Esophagus muscularis mucosa (tissue), 4 donors: Measurements from ENCODE around the gene DNAH11. TPM values are rescaled to one million over a fixed set of nuclear protein-coding genes. Genes with fewer than 3 reads are reported as not detected.
A peak's percentile ranks its signal among the peaks of the same experiment; 100 is the strongest.

ENCODE experiments used
- DNase-seq: peaks from one replicate; pipeline ENCODE4 v3.0.0-alpha.2; 2017; ENCODE audit errors: extremely low spot score
- H3K27ac ChIP-seq, 4 donors: fragments of 200-600 bp; sonication (generic); replicated peaks in 1 of 4; 1 replicate in 3 of 4; 2 replicates in 1 of 4; pipeline ENCODE4 v1.5.1; 2016 to 2019; ENCODE audit warnings: mild to moderate bottlenecking in 1 of 4
- H3K27me3 ChIP-seq, 4 donors: fragments of 200-600 bp; sonication (generic); one replicate each; pipeline versions ENCODE4 v1.5.1 to v1.6.0; 2016 to 2019
- H3K36me3 ChIP-seq, 4 donors: fragments of 200-600 bp; sonication (generic); one replicate each; pipeline ENCODE4 v1.5.1; 2016 to 2019
- H3K4me1 ChIP-seq, 4 donors: fragments of 200-600 bp; sonication (generic); one replicate each; pipeline ENCODE4 v1.5.1; 2016 to 2019
- H3K4me3 ChIP-seq, 4 donors: fragments of 200-600 bp; sonication (generic); 1 replicate in 2 of 4; 2 replicates in 2 of 4; pipeline ENCODE4 v1.5.1; 2016 to 2019; ENCODE audit warnings: mild to moderate bottlenecking in 4 of 4, moderate library complexity in 1 of 4
- H3K9me3 ChIP-seq, 4 donors: fragments of 200-600 bp; sonication (generic); 1 replicate in 3 of 4; 2 replicates in 1 of 4; pipeline ENCODE4 v1.5.1; 2016 to 2019
- EP300 ChIP-seq: sonication (generic); formaldehyde crosslinking; IDR thresholded peaks from one replicate; pipeline ENCODE4 v1.6.1; 2017; ENCODE audit warnings: antibody characterized with exemption
- POLR2A ChIP-seq: fragments of 450-650 bp; IDR thresholded peaks from one replicate; pipeline ENCODE4 v1.6.1; 2017; ENCODE audit warnings: antibody characterized with exemption, moderate library complexity, mild to moderate bottlenecking, low read depth
- POLR2AphosphoS5 ChIP-seq, 2 donors: sonication (generic); formaldehyde crosslinking; IDR thresholded peaks; one replicate each; pipeline ENCODE4 v1.6.1; 2017; ENCODE audit warnings: antibody characterized with exemption in 2 of 2
- WGBS: methylation state at CpG from one replicate; pipeline ENCODE4 v1.1.5; 2018; 5-methylcytosine and 5-hydroxymethylcytosine counted together
- intact Hi-C: fragments of 100-400 bp; cut with DNase I; formaldehyde crosslinking; loops from one replicate; pipeline ENCODE4 v1.15.1; 2023
- total RNA-seq, 4 donors: library from RNA; depleted of rRNA; stranded (reverse); fragments of >200 nt; gene quantifications; one replicate each; pipeline versions ENCODE4 v1.1.0 to v1.2.1, GENCODE V29; 2016
- TF ChIP-seq, protein P1 (sequence below), 3 experiments: fragments of 200-600 bp in 2 of 3; fragments of 450-650 bp in 1 of 3; sonication (generic) in 2 of 3; IDR thresholded peaks; one replicate each; pipeline ENCODE4 v1.5.1; 2017 to 2019; ENCODE audit warnings: antibody characterized with exemption in 3 of 3, mild to moderate bottlenecking in 2 of 3, moderate library complexity in 1 of 3

DNAH11 gene
- total RNA-seq, 4 donors from 2014 or later: 8.7 to 16.6 (median 13.1) TPM

DNA sequence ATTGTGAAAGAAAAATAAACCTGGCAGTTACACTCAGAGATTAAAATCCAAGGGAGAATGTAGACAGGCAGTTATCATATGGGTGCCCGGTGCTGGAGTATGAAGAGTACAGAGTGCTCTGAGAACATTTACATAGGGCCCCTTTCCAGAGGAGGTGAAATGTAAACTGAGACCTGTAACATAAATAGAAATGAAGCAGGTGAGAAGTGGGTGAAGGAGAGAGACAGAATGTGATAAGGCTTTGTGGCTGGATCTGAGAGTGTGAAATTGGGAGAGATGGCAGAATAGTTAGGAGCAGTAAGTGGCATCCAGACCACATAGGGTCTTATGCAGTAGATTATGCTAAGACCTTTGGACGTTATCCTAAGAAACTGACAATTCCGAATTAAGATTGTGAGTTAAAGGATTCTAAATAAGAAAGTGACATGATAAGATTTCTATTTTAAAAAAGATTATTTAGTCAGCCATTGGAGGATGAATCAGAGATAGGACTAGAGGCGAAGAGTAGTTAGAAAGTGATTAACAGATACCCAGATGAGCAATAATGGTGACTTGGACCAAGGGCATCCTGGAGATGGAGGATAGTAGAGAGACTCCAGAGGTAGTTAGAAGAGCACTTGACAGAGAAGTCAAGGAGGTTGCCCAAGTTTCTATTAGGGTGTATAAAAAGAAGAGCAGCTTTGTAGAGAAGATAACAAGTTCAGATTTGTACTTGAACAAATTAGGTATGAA, 36.7 kb downstream of the DNAH11 start:
- no peak for TF ChIP-seq POLR2A
- TF ChIP-seq, protein P1, sequence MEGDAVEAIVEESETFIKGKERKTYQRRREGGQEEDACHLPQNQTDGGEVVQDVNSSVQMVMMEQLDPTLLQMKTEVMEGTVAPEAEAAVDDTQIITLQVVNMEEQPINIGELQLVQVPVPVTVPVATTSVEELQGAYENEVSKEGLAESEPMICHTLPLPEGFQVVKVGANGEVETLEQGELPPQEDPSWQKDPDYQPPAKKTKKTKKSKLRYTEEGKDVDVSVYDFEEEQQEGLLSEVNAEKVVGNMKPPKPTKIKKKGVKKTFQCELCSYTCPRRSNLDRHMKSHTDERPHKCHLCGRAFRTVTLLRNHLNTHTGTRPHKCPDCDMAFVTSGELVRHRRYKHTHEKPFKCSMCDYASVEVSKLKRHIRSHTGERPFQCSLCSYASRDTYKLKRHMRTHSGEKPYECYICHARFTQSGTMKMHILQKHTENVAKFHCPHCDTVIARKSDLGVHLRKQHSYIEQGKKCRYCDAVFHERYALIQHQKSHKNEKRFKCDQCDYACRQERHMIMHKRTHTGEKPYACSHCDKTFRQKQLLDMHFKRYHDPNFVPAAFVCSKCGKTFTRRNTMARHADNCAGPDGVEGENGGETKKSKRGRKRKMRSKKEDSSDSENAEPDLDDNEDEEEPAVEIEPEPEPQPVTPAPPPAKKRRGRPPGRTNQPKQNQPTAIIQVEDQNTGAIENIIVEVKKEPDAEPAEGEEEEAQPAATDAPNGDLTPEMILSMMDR (IDR thresholded peaks at IDR 0.05): no peak
- TF ChIP-seq POLR2AphosphoS5 (IDR thresholded peaks at IDR 0.05): no peak
- TF ChIP-seq EP300: no peak
- WGBS: 61% methylated on average over 4 of the region's 4 CpGs
- no peak overlapping the region for H3K4me3 ChIP-seq
- no peaks in the 10 kb centered on the region for H3K27me3 ChIP-seq
- peaks cover 10 to 41% (median 31%) of the 10 kb centered on the region in 4 donors for H3K4me1 ChIP-seq
- H3K27ac ChIP-seq: peak overlapping the region; percentile 77 to 84 (median 80)
- no peak for DNase-seq
- intact Hi-C loops: loop anchor here (5.0 kb wide), 1 partner anchor 38 kb away; no protein-coding TSS in a partner anchor
- no peaks in the 10 kb centered on the region for H3K36me3 ChIP-seq
- H3K9me3 ChIP-seq: peaks cover 0 to 3% (median 0%) of the 10 kb centered on the region in 4 donors

DNA sequence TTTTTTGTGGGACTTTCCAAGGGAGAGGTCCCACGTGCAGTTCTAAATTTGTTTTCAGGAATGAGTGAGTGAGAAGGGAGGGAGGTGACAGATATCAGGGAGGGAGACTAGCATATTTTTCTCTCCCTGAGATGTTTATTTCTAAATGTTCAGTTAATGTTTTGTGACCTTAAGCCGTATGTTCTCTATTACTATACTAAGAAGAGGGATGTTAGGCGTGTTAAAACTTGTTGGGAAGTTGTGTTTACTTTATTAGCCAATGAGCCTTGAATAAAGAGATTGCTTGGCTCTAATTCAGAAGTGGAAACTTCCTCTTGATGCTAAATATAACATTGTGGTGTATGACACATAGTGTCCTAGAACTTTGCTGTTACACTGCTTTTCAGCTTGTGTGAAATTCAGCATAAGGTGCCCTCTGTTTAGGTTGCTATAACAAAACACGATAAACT, 37.3 kb downstream of the DNAH11 start:
- peaks cover 0 to 3% (median 0%) of the 10 kb centered on the region in 4 donors for H3K9me3 ChIP-seq
- H3K27ac ChIP-seq: peak overlapping the region; percentile 77 to 84 (median 80)
- peak; percentile 28 to 56 for TF ChIP-seq POLR2AphosphoS5 (IDR thresholded peaks at IDR 0.05)
- no peak for TF ChIP-seq POLR2A
- intact Hi-C loops: loop anchor here (5.0 kb wide), 1 partner anchor 37 kb away; no protein-coding TSS in a partner anchor
- H3K4me3 ChIP-seq: no peak overlapping the region
- no peak for DNase-seq
- no peaks in the 10 kb centered on the region for H3K27me3 ChIP-seq
- 16% methylated on average over 4 of the region's 4 CpGs for WGBS
- H3K36me3 ChIP-seq: no peaks in the 10 kb centered on the region
- H3K4me1 ChIP-seq: peaks cover 10 to 41% (median 31%) of the 10 kb centered on the region in 4 donors

DNA sequence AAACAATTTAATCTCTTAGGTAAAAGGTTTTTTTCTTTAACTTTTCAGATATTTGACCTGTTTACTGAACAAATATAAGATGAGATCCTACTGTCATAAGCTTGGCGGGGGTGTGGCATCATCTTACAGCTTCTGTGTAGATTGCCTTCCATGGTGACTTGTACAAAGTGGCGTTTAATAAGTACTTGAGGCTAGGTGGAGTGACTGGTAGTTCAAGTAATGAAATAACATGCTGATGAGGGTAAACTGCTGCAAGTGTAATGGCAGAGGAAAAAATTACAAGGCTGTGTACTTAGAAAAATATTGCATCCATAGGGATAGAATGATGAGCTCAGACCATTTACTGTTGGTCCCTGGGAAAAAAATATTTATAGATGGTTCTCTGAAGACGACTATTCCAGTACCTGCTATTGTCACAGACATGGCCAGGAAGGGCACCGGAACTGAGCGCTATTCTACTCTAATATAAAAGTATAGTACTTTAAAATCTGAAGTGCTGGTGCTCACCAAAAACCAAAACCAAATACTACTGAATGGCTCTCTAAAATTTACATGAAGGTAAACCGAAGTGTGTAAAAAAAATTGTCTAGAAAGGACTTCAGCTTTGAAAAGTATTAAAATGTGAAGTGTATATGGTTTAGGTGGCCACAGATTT, 42.4 kb downstream of the DNAH11 start:
- intact Hi-C loops: no loop called here
- H3K27me3 ChIP-seq: no peaks in the 10 kb centered on the region
- H3K4me1 ChIP-seq: peaks cover 6 to 22% (median 15%) of the 10 kb centered on the region in 4 donors
- no peak overlapping the region for H3K4me3 ChIP-seq
- 92% methylated on average over 6 of the region's 6 CpGs for WGBS
- no peak for DNase-seq
- H3K27ac ChIP-seq: no peak overlapping the region
- H3K9me3 ChIP-seq: peaks cover 0 to 3% (median 0%) of the 10 kb centered on the region in 4 donors
- H3K36me3 ChIP-seq: no peaks in the 10 kb centered on the region
- TF ChIP-seq POLR2A: no peak
- no peak for TF ChIP-seq POLR2AphosphoS5 (IDR thresholded peaks at IDR 0.05)
- TF ChIP-seq, protein P1 (IDR thresholded peaks at IDR 0.05): no peak
- TF ChIP-seq EP300: no peak

DNA sequence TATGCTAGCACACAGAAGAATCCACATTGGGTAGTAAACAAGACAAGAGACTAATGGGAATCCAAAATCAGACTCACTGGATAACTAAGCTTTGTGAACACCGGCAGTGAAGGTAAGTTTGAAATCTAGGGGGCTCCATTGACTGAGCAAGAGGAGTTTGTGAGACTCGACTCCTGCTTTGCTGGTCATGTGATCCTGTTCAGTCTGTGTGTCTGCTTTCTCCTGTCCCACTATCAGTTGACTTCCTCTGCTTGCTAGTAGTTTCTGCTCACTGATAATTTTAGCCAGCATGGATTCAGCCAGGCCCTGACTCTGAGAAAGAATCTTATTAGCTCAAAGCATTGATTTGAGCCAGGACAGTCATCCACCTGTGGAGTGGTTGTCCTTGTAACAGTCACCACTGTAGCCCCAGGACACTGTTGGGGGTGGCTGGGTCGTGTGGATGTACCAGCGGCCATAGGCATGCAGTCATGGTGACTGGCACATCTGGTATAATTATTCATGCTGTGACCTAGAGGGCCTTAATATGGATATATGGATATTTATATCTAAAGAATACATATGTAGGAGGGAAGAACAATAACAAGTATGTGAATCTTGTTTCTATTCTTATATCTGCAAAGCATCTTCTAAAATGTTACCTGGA, 44.4 kb downstream of the DNAH11 start:
- H3K27me3 ChIP-seq: no peaks in the 10 kb centered on the region
- H3K36me3 ChIP-seq: peaks cover 0 to 4% (median 0%) of the 10 kb centered on the region in 4 donors
- H3K4me3 ChIP-seq: no peak overlapping the region
- 74% methylated on average over 4 of the region's 4 CpGs for WGBS
- H3K27ac ChIP-seq: no peak overlapping the region
- TF ChIP-seq EP300 (no peak), POLR2AphosphoS5 (IDR thresholded peaks at IDR 0.05) (no peak), POLR2A (no peak)
- TF ChIP-seq, protein P1 (IDR thresholded peaks at IDR 0.05): no peak
- no peak for DNase-seq
- peaks cover 0 to 2% (median 0%) of the 10 kb centered on the region in 4 donors for H3K4me1 ChIP-seq
- intact Hi-C loops: no loop called here
- H3K9me3 ChIP-seq: peaks cover 0 to 3% (median 0%) of the 10 kb centered on the region in 4 donors

DNA sequence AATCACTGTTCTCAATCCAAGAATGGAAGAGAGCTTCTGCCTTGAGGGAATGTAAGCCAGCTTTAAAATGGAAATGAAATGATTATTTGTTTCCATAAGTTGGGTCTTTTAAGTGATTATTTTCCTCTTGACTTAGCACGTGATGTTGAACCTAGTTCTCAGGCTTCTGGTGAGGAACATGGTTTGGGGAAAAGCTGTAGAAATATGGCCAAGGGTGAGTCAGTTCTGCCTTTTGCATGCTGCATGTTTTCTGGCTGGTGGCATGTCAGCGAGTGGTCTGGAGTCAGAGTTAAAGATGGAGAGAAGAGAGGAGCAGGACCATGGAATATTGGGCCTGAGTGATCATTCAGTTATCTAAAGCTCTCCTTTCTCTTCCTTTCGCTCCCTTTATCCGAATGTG, 54.0 kb downstream of the DNAH11 start:
- 71% methylated on average over 4 of the region's 4 CpGs for WGBS
- no peak overlapping the region for H3K27ac ChIP-seq
- H3K9me3 ChIP-seq: no peaks in the 10 kb centered on the region
- no peaks in the 10 kb centered on the region for H3K36me3 ChIP-seq
- no peak for DNase-seq
- intact Hi-C loops: no loop called here
- TF ChIP-seq POLR2A (no peak), POLR2AphosphoS5 (IDR thresholded peaks at IDR 0.05) (no peak), EP300 (no peak)
- TF ChIP-seq, protein P1 (IDR thresholded peaks at IDR 0.05): no peak
- H3K4me3 ChIP-seq: no peak overlapping the region
- no peaks in the 10 kb centered on the region for H3K4me1 ChIP-seq
- H3K27me3 ChIP-seq: no peaks in the 10 kb centered on the region
